Body of pancreas (tissue), 4 donors: ENCODE results near the gene RCVRN. TPM values are rescaled to one million over a fixed set of nuclear protein-coding genes. Genes with fewer than 3 reads are reported as not detected.

Experiments
- ATAC-seq: fragments of 150-250 bp; one replicate; pipeline ENCODE4 v1.9.1; 2016
- DNase-seq, 4 donors: peaks; one replicate each; pipeline ENCODE4 v3.0.0-alpha.2; 2019
- H3K27ac ChIP-seq, 4 donors: fragments of 200-600 bp; sonication (generic); 1 replicate in 3 of 4; 2 replicates in 1 of 4; pipeline versions ENCODE4 v1.5.1 to v1.6.1; 2016 to 2019; ENCODE audit warnings: mild to moderate bottlenecking in 1 of 4, mixed read lengths in 1 of 4, moderate library complexity in 1 of 4
- H3K27me3 ChIP-seq, 2 donors: fragments of 200-600 bp; sonication (generic); one replicate each; pipeline ENCODE4 v1.6.0; 2016; ENCODE audit warnings: mild to moderate bottlenecking in 1 of 2
- H3K36me3 ChIP-seq, 2 donors: fragments of 200-600 bp; sonication (generic); replicated peaks in 1 of 2; 2 replicates each; pipeline ENCODE4 v1.5.1; 2016; ENCODE audit warnings: low read depth in 2 of 2; ENCODE audit not compliant: insufficient read depth in 1 of 2
- H3K4me1 ChIP-seq: fragments of 200-600 bp; sonication (generic); one replicate; pipeline ENCODE4 v1.6.0; 2016
- H3K4me3 ChIP-seq, 2 donors: fragments of 200-600 bp; sonication (generic); 1 replicate in 1 of 2; 2 replicates in 1 of 2; pipeline ENCODE4 v1.5.1; 2016 to 2019
- H3K9me3 ChIP-seq, 3 donors: fragments of 200-600 bp; sonication (generic); 1 replicate in 2 of 3; 2 replicates in 1 of 3; pipeline ENCODE4 v1.5.1; 2016
- CTCF ChIP-seq, 7 experiments: fragments of 450-650 bp in 4 of 7; fragments of 200-600 bp in 3 of 7; sonication (generic) in 3 of 7; IDR thresholded peaks; one replicate each; pipeline ENCODE4 v1.5.1; 2016 to 2019; ENCODE audit warnings: antibody characterized with exemption in 7 of 7
- POLR2A ChIP-seq, 3 donors: fragments of 450-650 bp; IDR thresholded peaks; one replicate each; pipeline ENCODE4 v1.6.1; 2016; ENCODE audit warnings: antibody characterized with exemption in 3 of 3, mild to moderate bottlenecking in 2 of 3
- WGBS, 2 donors: methylation state at CpG; one replicate each; pipeline ENCODE4 v1.1.5; 2017; 5-methylcytosine and 5-hydroxymethylcytosine counted together
- intact Hi-C: fragments of 100-400 bp; cut with DNase I; formaldehyde crosslinking; loops from one replicate; pipeline ENCODE4 v1.15.1; 2023
- total RNA-seq, 2 donors: library from RNA; depleted of rRNA; stranded (reverse); fragments of >200 nt; gene quantifications; one replicate each; pipeline ENCODE4 v1.1.0, GENCODE V29; 2016

RCVRN gene
- total RNA-seq, 2 donors from 2014 or later = not detected

GRCh38 chr17:9904277-9905077 lies 594 bp downstream of the RCVRN start:
- no peak overlapping the region for H3K27ac ChIP-seq
- H3K4me3 ChIP-seq = no peak overlapping the region
- WGBS, 2 donors = 83 to 85% methylated on average over 23 to 29 of the region's 35 CpGs
- intact Hi-C loops = no loop called here
- TF ChIP-seq POLR2A (IDR thresholded peaks at IDR 0.05) (no peak), CTCF (IDR thresholded peaks at IDR 0.05) (no peak)
- DNase-seq (no peak), ATAC-seq (no peak)
- no peaks in the 10 kb centered on the region for H3K9me3 ChIP-seq
- H3K36me3 ChIP-seq = no peaks in the 10 kb centered on the region
- H3K27me3 ChIP-seq = no peaks in the 10 kb centered on the region
- no peaks in the 10 kb centered on the region for H3K4me1 ChIP-seq

- Histone ChIP-seq H3K4me3 (no peak overlapping the region), H3K36me3 (no peaks in the 10 kb centered on the region), H3K4me1 (no peaks in the 10 kb centered on the region), H3K27me3 (no peaks in the 10 kb centered on the region), H3K9me3 (no peaks in the 10 kb centered on the region), H3K27ac (no peak overlapping the region)
- intact Hi-C loops = no loop called here
- no peak for DNase-seq
- no peak for ATAC-seq
- TF ChIP-seq CTCF (IDR thresholded peaks at IDR 0.05) (no peak), POLR2A (IDR thresholded peaks at IDR 0.05) (no peak)
- WGBS, 2 donors = 12 to 27% methylated on average over 2 of the region's 2 CpGs
Measured at GRCh38 chr17:9902120-9902519, 3.0 kb downstream of the RCVRN start.

- Histone ChIP-seq H3K36me3 (no peaks in the 10 kb centered on the region), H3K4me3 (no peak overlapping the region), H3K4me1 (no peaks in the 10 kb centered on the region), H3K27me3 (no peaks in the 10 kb centered on the region), H3K27ac (no peak overlapping the region), H3K9me3 (no peaks in the 10 kb centered on the region)
- no peak for ATAC-seq
- no peak for TF ChIP-seq POLR2A (IDR thresholded peaks at IDR 0.05)
- TF ChIP-seq CTCF (IDR thresholded peaks at IDR 0.05) = no peak
- peak in 1 of 4 donors; percentile 12 for DNase-seq
- intact Hi-C loops = no loop called here
- 41 to 52% methylated on average over 8 of the region's 8 CpGs for WGBS, 2 donors
Measured at GRCh38 chr17:9900784-9901183, 4.3 kb downstream of the RCVRN start.

- Histone ChIP-seq H3K27me3 (no peaks in the 10 kb centered on the region), H3K9me3 (no peaks in the 10 kb centered on the region), H3K4me1 (no peaks in the 10 kb centered on the region), H3K36me3 (no peaks in the 10 kb centered on the region), H3K4me3 (no peak overlapping the region), H3K27ac (peak overlapping the region in 1 of 4 donors; percentile 36)
- TF ChIP-seq POLR2A (IDR thresholded peaks at IDR 0.05) (no peak), CTCF (IDR thresholded peaks at IDR 0.05) (no peak)
- DNase-seq = peak in 1 of 4 donors; percentile 19
- 15 to 44% methylated on average over 8 of the region's 8 CpGs for WGBS, 2 donors
- ATAC-seq = no peak
- intact Hi-C loops = no loop called here
Measured at GRCh38 chr17:9900044-9900594, 5.0 kb downstream of the RCVRN start.
